NB4 (cell line): ENCODE results near the gene TRAPPC8.

ENCODE experiments used
- MYC ChIP-seq: IDR thresholded peaks from 2 replicates; pipeline ENCODE4 v1.6.1; 2011; ENCODE audit warnings: low read depth, low read length
- POLR2A ChIP-seq: IDR thresholded peaks from 2 replicates; pipeline ENCODE4 v1.6.1; 2011; ENCODE audit warnings: mild to moderate bottlenecking; ENCODE audit not compliant: insufficient read length; ENCODE audit errors: extremely low read depth
- TF ChIP-seq, protein P1 (sequence below): IDR thresholded peaks from one replicate; pipeline ENCODE4 v1.5.1; 2012; ENCODE audit warnings: low read depth, low read length

DNA sequence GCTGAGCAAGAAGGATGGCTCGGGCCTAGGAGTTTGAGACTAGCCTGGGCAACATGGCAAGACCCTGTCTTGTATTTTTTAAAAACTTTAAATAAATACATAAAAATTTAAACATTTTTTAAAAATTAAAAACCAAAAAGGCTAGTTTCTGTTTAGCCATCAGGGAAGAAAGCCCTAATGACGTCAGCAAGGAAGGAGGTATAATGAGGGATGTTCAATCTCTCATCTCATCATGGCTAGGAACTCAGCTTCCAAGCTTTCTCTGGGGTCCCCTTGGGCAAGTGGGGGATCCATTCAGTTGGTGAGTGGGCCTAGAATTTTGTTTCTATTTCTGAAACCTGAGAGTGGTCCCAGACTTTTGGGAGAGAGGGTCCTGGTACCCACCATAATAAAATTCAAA lies 147.2 kb downstream of the TRAPPC8 start:
- TF ChIP-seq, protein P1, sequence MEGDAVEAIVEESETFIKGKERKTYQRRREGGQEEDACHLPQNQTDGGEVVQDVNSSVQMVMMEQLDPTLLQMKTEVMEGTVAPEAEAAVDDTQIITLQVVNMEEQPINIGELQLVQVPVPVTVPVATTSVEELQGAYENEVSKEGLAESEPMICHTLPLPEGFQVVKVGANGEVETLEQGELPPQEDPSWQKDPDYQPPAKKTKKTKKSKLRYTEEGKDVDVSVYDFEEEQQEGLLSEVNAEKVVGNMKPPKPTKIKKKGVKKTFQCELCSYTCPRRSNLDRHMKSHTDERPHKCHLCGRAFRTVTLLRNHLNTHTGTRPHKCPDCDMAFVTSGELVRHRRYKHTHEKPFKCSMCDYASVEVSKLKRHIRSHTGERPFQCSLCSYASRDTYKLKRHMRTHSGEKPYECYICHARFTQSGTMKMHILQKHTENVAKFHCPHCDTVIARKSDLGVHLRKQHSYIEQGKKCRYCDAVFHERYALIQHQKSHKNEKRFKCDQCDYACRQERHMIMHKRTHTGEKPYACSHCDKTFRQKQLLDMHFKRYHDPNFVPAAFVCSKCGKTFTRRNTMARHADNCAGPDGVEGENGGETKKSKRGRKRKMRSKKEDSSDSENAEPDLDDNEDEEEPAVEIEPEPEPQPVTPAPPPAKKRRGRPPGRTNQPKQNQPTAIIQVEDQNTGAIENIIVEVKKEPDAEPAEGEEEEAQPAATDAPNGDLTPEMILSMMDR = no peak
- TF ChIP-seq POLR2A (no peak), MYC (no peak)
